BJ (cell line): ENCODE data around the gene PTGER1. TPM values are rescaled to one million over a fixed set of nuclear protein-coding genes. Genes with fewer than 3 reads are reported as not detected.

ENCODE experiments used
- CTCF ChIA-PET: fragments of 350-600 bp; formaldehyde crosslinking; extraction: SDS; loops from one replicate; lab custom pipeline; 2021; ENCODE audit warnings: antibody characterized with exemption, inconsistent platforms; lab: Yijun Ruan, JAX
- POLR2A ChIA-PET: fragments of 300-600 bp; sonication (Branson Sonifier 250); formaldehyde crosslinking; extraction: SDS; loops from one replicate; lab custom pipeline; 2021; ENCODE audit warnings: antibody characterized with exemption; lab: Charles Lee
- DNase-seq: peaks from one replicate; pipeline ENCODE4 v3.0.0-alpha.2; 2011; ENCODE audit warnings: low read depth
- H3K27me3 ChIP-seq: 2 replicates; pipeline ENCODE4 v1.6.0; 2011; ENCODE audit warnings: low read length; ENCODE audit not compliant: control insufficient read depth, insufficient read depth
- H3K36me3 ChIP-seq: 2 replicates; pipeline ENCODE4 v1.5.1; 2011; ENCODE audit warnings: low read length; ENCODE audit not compliant: control insufficient read depth, insufficient read depth
- H3K4me3 ChIP-seq: 2 replicates; pipeline ENCODE4 v1.5.1; 2011; ENCODE audit warnings: low read depth, mild to moderate bottlenecking, control low read depth, low read length
- polyA plus RNA-seq: library from polyadenylated mRNA; depleted of rRNA; stranded (reverse); fragments of >200 nt; gene quantifications from 2 replicates; pipeline ENCODE4 v1.2.3, GENCODE V29; 2011
- TF ChIP-seq, protein P1 (sequence below): IDR thresholded peaks from 2 replicates; pipeline ENCODE4 v1.5.1; 2011; ENCODE audit warnings: low read depth, mild to moderate bottlenecking, control low read depth, inconsistent platforms, low read length, moderate library complexity; ENCODE audit not compliant: insufficient read depth

PTGER1 gene
- polyA plus RNA-seq, 1 experiment: 0.63 TPM

DNA sequence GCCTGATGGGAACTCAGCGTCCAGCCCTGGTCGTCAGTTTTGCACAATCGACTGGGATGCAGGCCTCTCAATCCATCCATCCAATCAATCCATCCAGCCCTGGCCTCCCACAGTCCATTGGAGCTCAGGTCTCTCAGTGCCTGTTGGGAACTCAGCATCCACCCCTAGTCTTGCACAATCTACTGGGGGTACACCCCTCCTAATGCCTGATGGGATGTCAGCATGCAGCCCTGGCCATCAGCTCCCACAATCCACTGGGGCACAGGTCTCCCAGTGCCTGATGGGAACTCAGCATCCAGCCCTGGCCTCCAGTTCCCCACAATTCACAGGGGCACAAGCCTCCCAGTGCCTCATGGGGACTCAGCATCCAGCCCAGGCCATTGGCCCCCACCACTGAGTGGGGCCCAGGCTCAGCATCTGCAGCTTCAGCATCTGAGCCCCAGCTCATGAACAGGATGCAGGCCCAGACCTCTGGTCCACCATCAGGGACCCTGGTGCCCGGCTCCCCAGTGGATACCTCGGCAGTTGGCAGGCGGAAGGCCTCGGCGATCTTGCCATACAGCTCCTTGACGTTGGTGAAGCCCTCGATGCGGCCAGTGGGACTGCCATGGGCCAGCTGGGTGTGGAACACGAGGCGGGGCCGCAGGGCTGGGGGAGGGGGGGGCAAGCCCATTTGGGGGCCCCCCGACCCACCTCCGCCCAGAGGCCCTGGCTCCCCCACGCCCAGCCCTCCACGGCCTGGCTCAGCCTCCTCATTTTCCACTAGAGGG, 7.2 kb upstream of the PTGER1 start:
- H3K4me3 ChIP-seq: no peak overlapping the region
- POLR2A ChIA-PET: interaction anchor here (0.6 kb wide), 1 partner anchor 8 kb away, joined by 8 read pairs; no protein-coding TSS in a partner anchor
- peaks cover 35% of the 10 kb centered on the region for H3K36me3 ChIP-seq
- no peaks in the 10 kb centered on the region for H3K27me3 ChIP-seq
- TF ChIP-seq, protein P1, sequence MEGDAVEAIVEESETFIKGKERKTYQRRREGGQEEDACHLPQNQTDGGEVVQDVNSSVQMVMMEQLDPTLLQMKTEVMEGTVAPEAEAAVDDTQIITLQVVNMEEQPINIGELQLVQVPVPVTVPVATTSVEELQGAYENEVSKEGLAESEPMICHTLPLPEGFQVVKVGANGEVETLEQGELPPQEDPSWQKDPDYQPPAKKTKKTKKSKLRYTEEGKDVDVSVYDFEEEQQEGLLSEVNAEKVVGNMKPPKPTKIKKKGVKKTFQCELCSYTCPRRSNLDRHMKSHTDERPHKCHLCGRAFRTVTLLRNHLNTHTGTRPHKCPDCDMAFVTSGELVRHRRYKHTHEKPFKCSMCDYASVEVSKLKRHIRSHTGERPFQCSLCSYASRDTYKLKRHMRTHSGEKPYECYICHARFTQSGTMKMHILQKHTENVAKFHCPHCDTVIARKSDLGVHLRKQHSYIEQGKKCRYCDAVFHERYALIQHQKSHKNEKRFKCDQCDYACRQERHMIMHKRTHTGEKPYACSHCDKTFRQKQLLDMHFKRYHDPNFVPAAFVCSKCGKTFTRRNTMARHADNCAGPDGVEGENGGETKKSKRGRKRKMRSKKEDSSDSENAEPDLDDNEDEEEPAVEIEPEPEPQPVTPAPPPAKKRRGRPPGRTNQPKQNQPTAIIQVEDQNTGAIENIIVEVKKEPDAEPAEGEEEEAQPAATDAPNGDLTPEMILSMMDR: no peak
- no peak for DNase-seq
- CTCF ChIA-PET: interaction anchor here (1.0 to 3.8 kb wide), 3 partner anchors 10 to 505 kb away, joined by 3 to 24 read pairs (median 4); partner anchors contain the start of gene ASF1B

DNA sequence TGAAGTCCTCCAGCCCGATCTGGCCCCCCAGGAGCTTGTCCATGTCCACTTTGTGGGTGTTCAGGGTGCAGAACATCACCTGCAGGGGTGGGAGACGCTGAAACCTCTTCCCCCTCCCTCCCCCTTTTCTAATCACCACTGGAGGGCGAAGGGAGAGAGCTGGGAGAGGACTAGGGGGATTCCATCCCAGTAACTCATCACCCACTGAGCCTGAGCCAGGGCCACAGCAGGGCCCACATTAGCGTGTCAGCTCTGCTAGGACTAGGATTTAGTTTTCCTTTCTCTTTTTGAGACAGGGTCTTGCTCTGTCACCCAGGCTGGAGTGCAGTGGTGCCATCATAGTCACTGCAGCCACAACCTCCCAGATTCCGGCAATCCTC, 5.5 kb upstream of the PTGER1 start:
- no peaks in the 10 kb centered on the region for H3K27me3 ChIP-seq
- TF ChIP-seq, protein P1: no peak
- ChIA-PET CTCF (interaction anchor here (0.6 to 3.8 kb wide), 13 partner anchors 8 to 601 kb away, joined by 3 to 32 read pairs (median 5); partner anchors contain the start of genes ASF1B and DNAJB1), POLR2A (no interaction called here)
- H3K4me3 ChIP-seq: no peak overlapping the region
- H3K36me3 ChIP-seq: peaks cover 34% of the 10 kb centered on the region
- no peak for DNase-seq

DNA sequence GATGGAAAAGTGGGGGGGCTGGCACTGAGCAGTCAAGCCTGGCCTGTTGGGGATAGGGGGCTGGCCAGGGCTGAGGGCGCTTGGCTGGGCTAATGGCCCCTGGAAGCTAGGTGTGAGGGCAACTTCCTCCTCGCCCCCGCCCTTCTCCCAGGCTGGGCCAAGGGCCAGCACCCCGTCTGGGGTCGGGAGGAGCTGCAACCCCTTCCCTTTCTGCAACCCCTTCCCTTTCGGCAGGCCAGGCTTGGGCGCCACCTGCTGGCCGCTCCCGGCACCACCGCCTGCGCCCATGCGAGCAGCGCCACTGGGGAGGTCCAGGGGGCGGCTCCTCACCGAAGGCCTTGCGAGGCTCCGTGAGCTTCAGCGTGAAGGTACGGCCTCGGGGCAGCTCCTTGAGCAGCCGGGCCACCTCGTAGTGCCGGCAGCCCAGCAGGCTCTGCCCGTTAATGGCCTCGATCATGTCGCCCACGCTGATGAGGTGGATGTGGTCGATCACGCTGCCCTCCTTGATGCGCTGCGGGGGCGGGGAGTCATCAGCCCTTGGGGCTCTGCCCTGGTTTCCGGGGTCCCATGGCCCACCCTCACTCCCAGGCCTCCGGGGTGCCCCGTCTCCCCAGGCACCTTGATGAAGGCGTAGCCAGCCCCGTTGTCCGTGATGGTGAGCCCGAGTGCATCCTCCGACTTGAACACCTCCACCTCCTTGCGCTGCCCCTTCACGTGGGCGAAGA, 5.0 kb upstream of the PTGER1 start:
- no peak for DNase-seq
- TF ChIP-seq, protein P1: peak; percentile 82
- Histone ChIP-seq H3K36me3 (peaks cover 34% of the 10 kb centered on the region), H3K27me3 (no peaks in the 10 kb centered on the region), H3K4me3 (no peak overlapping the region)
- ChIA-PET POLR2A (no interaction called here), CTCF (interaction anchor here (0.6 to 3.8 kb wide), 17 partner anchors 8 to 351 kb away, joined by 3 to 32 read pairs (median 4); partner anchors contain the start of genes ASF1B, DNAJB1 and NDUFB7)

DNA sequence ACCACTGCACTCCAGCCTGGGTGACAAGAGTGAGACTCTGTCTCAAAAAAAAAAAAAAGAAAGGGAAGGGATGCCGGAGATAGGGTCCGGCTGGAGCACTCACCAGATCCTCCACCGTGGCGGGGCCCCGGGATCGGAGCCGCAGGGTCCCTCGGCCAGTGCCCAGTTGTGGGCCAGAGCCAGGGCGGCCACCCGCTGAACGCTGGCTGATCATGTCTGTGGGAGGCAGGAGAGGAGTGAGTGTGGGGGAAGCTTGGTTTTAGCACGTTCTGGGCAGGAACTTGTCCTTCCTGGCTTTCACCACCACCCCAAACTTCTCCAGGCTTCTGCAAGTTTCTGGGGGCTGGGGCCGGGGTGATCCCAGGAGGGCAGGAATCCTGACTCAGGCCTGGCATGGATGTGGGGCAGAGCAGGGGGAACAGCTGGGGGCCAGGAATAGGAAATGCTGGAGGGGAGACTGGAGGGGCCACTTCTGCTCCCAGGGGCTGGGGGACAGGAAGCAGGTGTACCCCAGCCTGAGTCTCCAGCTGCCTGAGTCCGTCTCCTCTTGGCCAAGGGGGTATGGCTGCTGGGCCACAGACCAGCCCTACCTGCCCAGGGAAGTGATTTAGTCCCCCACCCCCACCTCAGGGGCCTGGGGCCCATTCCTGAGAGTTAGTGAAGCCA, 4.3 kb upstream of the PTGER1 start:
- no peak for DNase-seq
- ChIA-PET CTCF (interaction anchor here (0.8 to 3.6 kb wide), 13 partner anchors 10 to 343 kb away, joined by 3 to 32 read pairs (median 5); partner anchors contain the start of genes ASF1B, DNAJB1 and NDUFB7), POLR2A (no interaction called here)
- Histone ChIP-seq H3K27me3 (no peaks in the 10 kb centered on the region), H3K4me3 (no peak overlapping the region), H3K36me3 (peaks cover 33% of the 10 kb centered on the region)
- TF ChIP-seq, protein P1: no peak
